K562 (cell line): ENCODE data around the gene GABBR1. TPM values are rescaled to one million over a fixed set of nuclear protein-coding genes. Genes with fewer than 3 reads are reported as not detected.

Source experiments
- BRD9 ChIP-seq: fragments of 450-650 bp; IDR thresholded peaks from 2 replicates; pipeline ENCODE4 v1.6.1; 2018; ENCODE audit warnings: low read depth; ENCODE audit not compliant: partially characterized antibody
- CREBBP ChIP-seq: IDR thresholded peaks from one replicate; pipeline ENCODE4 v1.6.1; 2012; ENCODE audit warnings: low read depth, mild to moderate bottlenecking, control low read depth, inconsistent platforms, low read length
- NFE2L1 ChIP-seq: fragments of 450-650 bp; IDR thresholded peaks from 2 replicates; pipeline ENCODE4 v1.6.1; 2016; ENCODE audit warnings: missing genetic modification characterization, low read depth, mild to moderate bottlenecking, missing compliant biosample characterization, moderate library complexity, borderline replicate concordance
- PHTF2 ChIP-seq: fragments of 250-450 bp; sonication (Bioruptor Pico); IDR thresholded peaks from 2 replicates; pipeline ENCODE4 v1.5.0; 2021; ENCODE audit warnings: mild to moderate bottlenecking
- SIRT6 ChIP-seq: IDR thresholded peaks from one replicate; pipeline ENCODE4 v1.6.1; 2012; ENCODE audit warnings: low read depth, mild to moderate bottlenecking, control low read depth, inconsistent platforms, low read length, moderate library complexity
- ZKSCAN1 ChIP-seq: fragments of 150-350 bp; IDR thresholded peaks from 2 replicates; pipeline ENCODE4 v1.6.1; 2016; ENCODE audit warnings: low read depth, low read length
- ZNF184 ChIP-seq: sonication (generic); formaldehyde crosslinking; IDR thresholded peaks from 2 replicates; pipeline ENCODE4 v1.5.0; 2020; ENCODE audit warnings: missing genetic modification reagents
- ZNF780A ChIP-seq: fragments of 250-450 bp; sonication (Bioruptor Pico); IDR thresholded peaks from 2 replicates; pipeline ENCODE4 v1.5.0; 2021; ENCODE audit warnings: mild to moderate bottlenecking
- polyA plus RNA-seq, 8 experiments: library from polyadenylated mRNA; depleted of rRNA in 4 of 8; stranded (reverse) in 5 of 8; unstranded in 3 of 8; fragments of >200 nt; fragmentation: Nextera tagmentation in 2 of 8; fragmentation: Illumina TruSeq in 1 of 8; extraction: Ambion mirVana in 2 of 8; extraction: Trizol in 1 of 8; gene quantifications; 2 replicates each; pipeline versions ENCODE4 v1.2.1 to v1.2.3, GENCODE V29; 2011 to 2014; ENCODE audit warnings: inconsistent platforms in 1 of 8, missing spikeins in 1 of 8
- total RNA-seq, 7 experiments: library from RNA; depleted of rRNA in 6 of 7; stranded (reverse); fragments of >200 nt in 6 of 7; fragmentation: Illumina TruSeq in 2 of 7; extraction: Trizol in 2 of 7; gene quantifications; 2 replicates each; pipeline versions ENCODE4 v1.2.1 to v1.2.3, GENCODE V29; 2011 to 2021; ENCODE audit warnings: low replicate concordance in 1 of 7
- TF ChIP-seq, protein P1 (sequence below), 2 experiments: fragments of 450-650 bp in 1 of 2; sonication (generic) in 1 of 2; formaldehyde crosslinking in 1 of 2; IDR thresholded peaks in 1 of 2; conservative IDR thresholded peaks in 1 of 2; 2 replicates each; pipeline versions ENCODE4 v1.6.1 to v1.8.1; 2016 to 2023; ENCODE audit warnings: mild to moderate bottlenecking in 2 of 2, moderate library complexity in 2 of 2, inconsistent platforms in 1 of 2, missing genetic modification reagents in 1 of 2
- TF ChIP-seq, protein P2 (sequence below): fragments of 250-450 bp; sonication (Bioruptor Pico); IDR thresholded peaks from 2 replicates; pipeline ENCODE4 v1.5.0; 2022; ENCODE audit warnings: mild to moderate bottlenecking
- TF ChIP-seq, protein P3 (sequence below): IDR thresholded peaks from 2 replicates; pipeline ENCODE4 v1.6.1; 2011; ENCODE audit warnings: borderline replicate concordance, low read depth, mild to moderate bottlenecking, moderate library complexity, low read length; ENCODE audit not compliant: insufficient read depth, poor library complexity, severe bottlenecking
- TF ChIP-seq, protein P4 (sequence below): fragments of 200-800 bp; sonication (Bioruptor generic); IDR thresholded peaks from 2 replicates; pipeline ENCODE4 v1.6.1; 2017; ENCODE audit warnings: missing genetic modification characterization, missing compliant biosample characterization
- TF ChIP-seq, protein P5 (sequence below): fragments of 250-450 bp; sonication (Bioruptor Pico); IDR thresholded peaks from 2 replicates; pipeline ENCODE4 v1.4.0; 2020; ENCODE audit warnings: mild to moderate bottlenecking
- TF ChIP-seq, protein P6 (sequence below): sonication (generic); formaldehyde crosslinking; IDR thresholded peaks from 2 replicates; pipeline ENCODE4 v1.8.1; 2023; ENCODE audit warnings: mild to moderate bottlenecking, missing genetic modification reagents

Gene GABBR1
- total and polyA plus RNA-seq, 9 of the 15 experiments (the other 6 are each of a cell fraction or from before 2014, with no cell fraction given) = 2.2 to 48.3 (median 20.8) TPM

DNA sequence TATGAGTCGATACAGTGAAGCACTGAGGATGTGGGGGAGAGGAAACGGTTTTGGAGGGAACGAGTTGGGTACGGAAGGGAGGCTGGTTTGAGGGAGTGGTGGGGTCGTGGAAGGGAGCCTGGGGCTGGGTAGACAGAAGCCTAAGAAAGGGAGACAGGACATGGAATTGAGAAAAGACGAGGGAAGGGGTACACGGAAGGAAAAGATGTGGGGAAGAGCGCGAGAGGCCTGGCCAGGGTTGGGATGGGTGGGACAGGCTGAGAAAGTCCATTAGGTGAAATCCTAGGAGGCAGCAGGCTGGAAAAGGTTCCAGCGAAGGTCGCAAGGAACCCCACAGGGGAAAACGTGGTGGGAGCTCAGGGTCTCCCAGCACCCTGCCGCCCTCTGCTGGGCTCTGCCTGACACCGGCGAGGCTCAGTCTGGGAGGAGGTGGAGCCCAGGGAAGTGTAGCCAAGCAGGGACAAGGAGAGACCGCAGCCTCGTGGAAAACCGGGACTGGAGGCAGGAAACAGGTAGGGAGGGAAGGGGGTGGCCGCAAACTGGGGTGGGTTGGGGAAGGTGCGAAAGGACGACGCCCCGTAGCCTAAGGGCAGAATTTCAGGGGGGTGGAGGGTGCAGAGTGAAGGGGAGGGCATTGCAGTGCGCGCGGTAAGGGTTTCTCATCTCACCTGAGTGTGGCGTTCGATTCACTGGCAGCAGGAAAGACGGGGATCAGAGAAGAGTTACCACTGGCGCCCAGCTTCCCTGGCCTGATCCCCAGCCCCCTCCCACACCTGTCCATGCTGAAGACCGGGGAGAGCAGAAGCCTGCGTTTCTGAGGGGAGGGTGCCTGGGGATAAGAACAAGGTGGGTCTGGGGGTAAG, 4.3 kb downstream of the GABBR1 start (continued):
- TF ChIP-seq ZNF184 (CRISPR knock-in tag) (peak; percentile 59; the same call in 1 of the 2 replicates), NFE2L1 (tag) (no peak), CREBBP (no peak), PHTF2 (CRISPR knock-in tag) (no peak), ZNF780A (no peak), SIRT6 (no peak), BRD9 (peak; percentile 94), ZKSCAN1 (no peak)
- TF ChIP-seq, protein P1, sequence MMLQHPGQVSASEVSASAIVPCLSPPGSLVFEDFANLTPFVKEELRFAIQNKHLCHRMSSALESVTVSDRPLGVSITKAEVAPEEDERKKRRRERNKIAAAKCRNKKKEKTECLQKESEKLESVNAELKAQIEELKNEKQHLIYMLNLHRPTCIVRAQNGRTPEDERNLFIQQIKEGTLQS (IDR thresholded peaks at IDR 0.05) = no peak
- TF ChIP-seq, protein P1 (CRISPR knock-in tag; conservative IDR thresholded peaks at IDR 0.05) = no peak
- TF ChIP-seq, protein P2, sequence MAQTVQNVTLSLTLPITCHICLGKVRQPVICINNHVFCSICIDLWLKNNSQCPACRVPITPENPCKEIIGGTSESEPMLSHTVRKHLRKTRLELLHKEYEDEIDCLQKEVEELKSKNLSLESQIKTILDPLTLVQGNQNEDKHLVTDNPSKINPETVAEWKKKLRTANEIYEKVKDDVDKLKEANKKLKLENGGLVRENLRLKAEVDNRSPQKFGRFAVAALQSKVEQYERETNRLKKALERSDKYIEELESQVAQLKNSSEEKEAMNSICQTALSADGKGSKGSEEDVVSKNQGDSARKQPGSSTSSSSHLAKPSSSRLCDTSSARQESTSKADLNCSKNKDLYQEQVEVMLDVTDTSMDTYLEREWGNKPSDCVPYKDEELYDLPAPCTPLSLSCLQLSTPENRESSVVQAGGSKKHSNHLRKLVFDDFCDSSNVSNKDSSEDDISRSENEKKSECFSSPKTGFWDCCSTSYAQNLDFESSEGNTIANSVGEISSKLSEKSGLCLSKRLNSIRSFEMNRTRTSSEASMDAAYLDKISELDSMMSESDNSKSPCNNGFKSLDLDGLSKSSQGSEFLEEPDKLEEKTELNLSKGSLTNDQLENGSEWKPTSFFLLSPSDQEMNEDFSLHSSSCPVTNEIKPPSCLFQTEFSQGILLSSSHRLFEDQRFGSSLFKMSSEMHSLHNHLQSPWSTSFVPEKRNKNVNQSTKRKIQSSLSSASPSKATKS (CRISPR knock-in tag) = no peak
- TF ChIP-seq, protein P3, sequence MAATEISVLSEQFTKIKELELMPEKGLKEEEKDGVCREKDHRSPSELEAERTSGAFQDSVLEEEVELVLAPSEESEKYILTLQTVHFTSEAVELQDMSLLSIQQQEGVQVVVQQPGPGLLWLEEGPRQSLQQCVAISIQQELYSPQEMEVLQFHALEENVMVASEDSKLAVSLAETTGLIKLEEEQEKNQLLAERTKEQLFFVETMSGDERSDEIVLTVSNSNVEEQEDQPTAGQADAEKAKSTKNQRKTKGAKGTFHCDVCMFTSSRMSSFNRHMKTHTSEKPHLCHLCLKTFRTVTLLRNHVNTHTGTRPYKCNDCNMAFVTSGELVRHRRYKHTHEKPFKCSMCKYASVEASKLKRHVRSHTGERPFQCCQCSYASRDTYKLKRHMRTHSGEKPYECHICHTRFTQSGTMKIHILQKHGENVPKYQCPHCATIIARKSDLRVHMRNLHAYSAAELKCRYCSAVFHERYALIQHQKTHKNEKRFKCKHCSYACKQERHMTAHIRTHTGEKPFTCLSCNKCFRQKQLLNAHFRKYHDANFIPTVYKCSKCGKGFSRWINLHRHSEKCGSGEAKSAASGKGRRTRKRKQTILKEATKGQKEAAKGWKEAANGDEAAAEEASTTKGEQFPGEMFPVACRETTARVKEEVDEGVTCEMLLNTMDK = peak; percentile 99
- TF ChIP-seq, protein P4, sequence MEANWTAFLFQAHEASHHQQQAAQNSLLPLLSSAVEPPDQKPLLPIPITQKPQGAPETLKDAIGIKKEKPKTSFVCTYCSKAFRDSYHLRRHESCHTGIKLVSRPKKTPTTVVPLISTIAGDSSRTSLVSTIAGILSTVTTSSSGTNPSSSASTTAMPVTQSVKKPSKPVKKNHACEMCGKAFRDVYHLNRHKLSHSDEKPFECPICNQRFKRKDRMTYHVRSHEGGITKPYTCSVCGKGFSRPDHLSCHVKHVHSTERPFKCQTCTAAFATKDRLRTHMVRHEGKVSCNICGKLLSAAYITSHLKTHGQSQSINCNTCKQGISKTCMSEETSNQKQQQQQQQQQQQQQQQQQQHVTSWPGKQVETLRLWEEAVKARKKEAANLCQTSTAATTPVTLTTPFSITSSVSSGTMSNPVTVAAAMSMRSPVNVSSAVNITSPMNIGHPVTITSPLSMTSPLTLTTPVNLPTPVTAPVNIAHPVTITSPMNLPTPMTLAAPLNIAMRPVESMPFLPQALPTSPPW (CRISPR knock-in tag) = no peak
- TF ChIP-seq, protein P5, sequence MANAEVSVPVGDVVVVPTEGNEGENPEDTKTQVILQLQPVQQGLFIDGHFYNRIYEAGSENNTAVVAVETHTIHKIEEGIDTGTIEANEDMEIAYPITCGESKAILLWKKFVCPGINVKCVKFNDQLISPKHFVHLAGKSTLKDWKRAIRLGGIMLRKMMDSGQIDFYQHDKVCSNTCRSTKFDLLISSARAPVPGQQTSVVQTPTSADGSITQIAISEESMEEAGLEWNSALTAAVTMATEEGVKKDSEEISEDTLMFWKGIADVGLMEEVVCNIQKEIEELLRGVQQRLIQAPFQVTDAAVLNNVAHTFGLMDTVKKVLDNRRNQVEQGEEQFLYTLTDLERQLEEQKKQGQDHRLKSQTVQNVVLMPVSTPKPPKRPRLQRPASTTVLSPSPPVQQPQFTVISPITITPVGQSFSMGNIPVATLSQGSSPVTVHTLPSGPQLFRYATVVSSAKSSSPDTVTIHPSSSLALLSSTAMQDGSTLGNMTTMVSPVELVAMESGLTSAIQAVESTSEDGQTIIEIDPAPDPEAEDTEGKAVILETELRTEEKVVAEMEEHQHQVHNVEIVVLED (CRISPR knock-in tag) = no peak
- TF ChIP-seq, protein P6, sequence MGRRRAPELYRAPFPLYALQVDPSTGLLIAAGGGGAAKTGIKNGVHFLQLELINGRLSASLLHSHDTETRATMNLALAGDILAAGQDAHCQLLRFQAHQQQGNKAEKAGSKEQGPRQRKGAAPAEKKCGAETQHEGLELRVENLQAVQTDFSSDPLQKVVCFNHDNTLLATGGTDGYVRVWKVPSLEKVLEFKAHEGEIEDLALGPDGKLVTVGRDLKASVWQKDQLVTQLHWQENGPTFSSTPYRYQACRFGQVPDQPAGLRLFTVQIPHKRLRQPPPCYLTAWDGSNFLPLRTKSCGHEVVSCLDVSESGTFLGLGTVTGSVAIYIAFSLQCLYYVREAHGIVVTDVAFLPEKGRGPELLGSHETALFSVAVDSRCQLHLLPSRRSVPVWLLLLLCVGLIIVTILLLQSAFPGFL (CRISPR knock-in tag) = no peak
